GM12878 (cell line): ENCODE measurements around the gene ANKMY2. TPM values are rescaled to one million over a fixed set of nuclear protein-coding genes. Genes with fewer than 3 reads are reported as not detected.

ENCODE experiments used
- ATAC-seq: fragments of 200-7000 bp; cut with Tn5 transposase; 3 replicates; pipeline ENCODE4 v1.9.1; 2020; ENCODE audit warnings: mild to moderate bottlenecking, moderate library complexity
- BruUV-seq: library from RNA; stranded (reverse); fragments of 400-500 nt; replicated peaks from 2 replicates; lab custom pipeline; 2021; lab: Mats Ljungman, UMichigan
- CTCF ChIA-PET: fragments of 300-600 bp; sonication (Branson Sonifier 250); formaldehyde crosslinking; extraction: SDS; loops from one replicate; lab custom pipeline; 2021; ENCODE audit warnings: inconsistent platforms; lab: Yijun Ruan, JAX
- POLR2A ChIA-PET: fragments of 350-600 bp; formaldehyde crosslinking; extraction: SDS; loops from one replicate; lab custom pipeline; 2021; ENCODE audit warnings: inconsistent platforms; lab: Charles Lee
- RAD21 ChIA-PET: fragments of 300-600 bp; sonication (Branson Sonifier 250); formaldehyde crosslinking; loops from one replicate; lab custom pipeline; 2023; ENCODE audit warnings: antibody characterized with exemption; ENCODE audit not compliant: unreplicated experiment; lab: Charles Lee
- SMC1A ChIA-PET: fragments of 300-600 bp; sonication (Branson Sonifier 250); formaldehyde crosslinking; loops from one replicate; lab custom pipeline; 2023; ENCODE audit not compliant: unreplicated experiment, uncharacterized antibody; lab: Charles Lee
- DNase-seq: peaks from one replicate; pipeline ENCODE4 v3.0.0-alpha.2; 2011; ENCODE audit warnings: low read depth, low spot score
- FAIRE-seq: peaks from 3 replicates; lab custom pipeline; 2011; peaks lifted over from hg19 to GRCh38; lab: Jason Lieb, UNC
- H2AFZ ChIP-seq: 2 replicates; pipeline ENCODE4 v1.6.0; 2011; ENCODE audit warnings: low read depth, low read length, control low read depth; ENCODE audit not compliant: control insufficient read depth
- H3K27ac ChIP-seq: 2 replicates; pipeline ENCODE4 v1.5.1; 2011; ENCODE audit warnings: control low read depth; ENCODE audit not compliant: control insufficient read depth, insufficient read depth
- H3K27me3 ChIP-seq, 2 experiments: replicated peaks in 1 of 2; 2 replicates each; pipeline versions ENCODE4 v1.6.0 to v1.6.1; 2011; ENCODE audit warnings: low read length in 1 of 2; ENCODE audit not compliant: control insufficient read depth in 2 of 2, insufficient read depth in 2 of 2
- H3K36me3 ChIP-seq, 2 experiments: 2 replicates each; pipeline ENCODE4 v1.5.1; 2011; ENCODE audit warnings: low read length in 1 of 2; ENCODE audit not compliant: control insufficient read depth in 2 of 2, insufficient read depth in 2 of 2
- H3K4me1 ChIP-seq: 2 replicates; pipeline ENCODE4 v1.6.1; 2011; ENCODE audit warnings: mild to moderate bottlenecking, low read length, moderate library complexity, mixed read lengths; ENCODE audit not compliant: control insufficient read depth, insufficient read depth
- H3K4me2 ChIP-seq: 2 replicates; pipeline ENCODE4 v1.6.0; 2011; ENCODE audit warnings: control low read depth; ENCODE audit not compliant: control insufficient read depth, insufficient read depth
- H3K4me3 ChIP-seq: fragments of 200-600 bp; sonication (generic); 2 replicates; pipeline ENCODE4 v1.5.1; 2016
- H3K79me2 ChIP-seq: 2 replicates; pipeline ENCODE4 v1.6.0; 2011; ENCODE audit warnings: low read length; ENCODE audit not compliant: control insufficient read depth, insufficient read depth
- H3K9ac ChIP-seq: 2 replicates; pipeline ENCODE4 v1.8.0; 2011; ENCODE audit warnings: low read length, control low read depth, mixed read lengths; ENCODE audit not compliant: control insufficient read depth, insufficient read depth
- H3K9me3 ChIP-seq: replicated peaks from 3 replicates; pipeline ENCODE4 v1.5.1; 2011; ENCODE audit warnings: mild to moderate bottlenecking, low read length; ENCODE audit not compliant: control insufficient read depth, insufficient read depth
- H4K20me1 ChIP-seq: 2 replicates; pipeline ENCODE4 v1.6.0; 2011; ENCODE audit not compliant: control insufficient read depth, insufficient read depth
- BCL3 ChIP-seq: IDR thresholded peaks from 2 replicates; pipeline ENCODE4 v1.6.1; 2011; ENCODE audit warnings: borderline replicate concordance, low read depth, mild to moderate bottlenecking, moderate library complexity, low read length; ENCODE audit not compliant: insufficient read depth, poor library complexity, severe bottlenecking
- BCLAF1 ChIP-seq: fragments of 450-650 bp; IDR thresholded peaks from 2 replicates; pipeline ENCODE4 v1.6.1; 2017; ENCODE audit warnings: antibody characterized with exemption, mild to moderate bottlenecking, moderate library complexity
- CBX3 ChIP-seq: fragments of 200-600 bp; sonication (generic); IDR thresholded peaks from 2 replicates; pipeline ENCODE4 v1.6.1; 2016; ENCODE audit warnings: low read depth, borderline replicate concordance
- CEBPB ChIP-seq, 2 experiments: fragments of 150-350 bp in 1 of 2; IDR thresholded peaks; 2 replicates each; pipeline ENCODE4 v1.6.1; 2012 to 2014; ENCODE audit warnings: low read depth in 2 of 2, low read length in 2 of 2, borderline replicate concordance in 1 of 2, inconsistent platforms in 1 of 2
- NBN ChIP-seq: fragments of 450-650 bp; IDR thresholded peaks from 2 replicates; pipeline ENCODE4 v1.6.1; 2016
- NFIC ChIP-seq: IDR thresholded peaks from 2 replicates; pipeline ENCODE4 v1.6.1; 2012; ENCODE audit warnings: low read depth, mild to moderate bottlenecking, inconsistent platforms, low read length, moderate library complexity
- PKNOX1 ChIP-seq: fragments of 450-650 bp; IDR thresholded peaks from 2 replicates; pipeline ENCODE4 v1.6.1; 2016; ENCODE audit warnings: mild to moderate bottlenecking
- PML ChIP-seq: IDR thresholded peaks from 2 replicates; pipeline ENCODE4 v1.6.1; 2012; ENCODE audit warnings: low read length, inconsistent platforms
- RAD51 ChIP-seq: fragments of 450-650 bp; IDR thresholded peaks from 2 replicates; pipeline ENCODE4 v1.6.1; 2016; ENCODE audit warnings: moderate library complexity, mild to moderate bottlenecking, inconsistent platforms
- SMARCA5 ChIP-seq: fragments of 450-650 bp; IDR thresholded peaks from 2 replicates; pipeline ENCODE4 v1.6.1; 2017; ENCODE audit warnings: mild to moderate bottlenecking
- STAT1 ChIP-seq: fragments of 450-650 bp; conservative IDR thresholded peaks from 2 replicates; pipeline ENCODE4 v1.6.1; 2014; ENCODE audit warnings: antibody characterized with exemption, mild to moderate bottlenecking
- TAF1 ChIP-seq: IDR thresholded peaks from 2 replicates; pipeline ENCODE4 v1.6.1; 2011; ENCODE audit warnings: mild to moderate bottlenecking, low read depth, low read length, borderline replicate concordance
- ZNF274 ChIP-seq: IDR thresholded peaks from one replicate; pipeline ENCODE4 v1.8.0; 2011; ENCODE audit not compliant: insufficient read length, insufficient read depth
- WGBS: methylation state at CpG from one replicate; pipeline ENCODE4 v1.1.6; 2016; ENCODE audit warnings: low lambda C conversion rate; ENCODE audit not compliant: insufficient replicate concordance, insufficient coverage; ENCODE audit errors: missing lambda C conversion rate; 5-methylcytosine and 5-hydroxymethylcytosine counted together
- in situ Hi-C: fragments of 300-500 bp; cut with MboI; formaldehyde crosslinking; loops from 9 replicates; pipeline ENCODE4 v1.14.3; 2018; ENCODE audit warnings: mixed read lengths
- intact Hi-C: fragments of 100-400 bp; cut with micrococcal nuclease; formaldehyde crosslinking; loops from one replicate; pipeline ENCODE4 v1.14.2; 2022; ENCODE audit not compliant: unreplicated experiment
- polyA plus RNA-seq, 11 experiments: library from polyadenylated mRNA; depleted of rRNA in 4 of 11; unstranded in 6 of 11; stranded (reverse) in 5 of 11; fragments of >200 nt; fragmentation: Nextera tagmentation in 4 of 11; fragmentation: Illumina TruSeq in 1 of 11; extraction: Ambion mirVana in 4 of 11; extraction: Trizol in 1 of 11; gene quantifications; 1 replicate in 1 of 11; 2 replicates in 10 of 11; pipeline versions ENCODE4 v1.2.1 to v1.2.3, GENCODE V29; 2011 to 2016; ENCODE audit warnings: inconsistent platforms in 2 of 11, missing spikeins in 2 of 11, low read depth in 1 of 11
- total RNA-seq, 4 experiments: library from RNA; depleted of rRNA in 3 of 4; stranded (reverse); fragments of >200 nt in 3 of 4; fragmentation: Illumina TruSeq in 1 of 4; extraction: Trizol in 1 of 4; gene quantifications; 2 replicates each; pipeline versions ENCODE4 v1.2.1 to v1.2.3, GENCODE V29; 2013 to 2021

ANKMY2 gene
- total and polyA plus RNA-seq, 10 of the 15 experiments (the other 5 are each of a cell fraction or from before 2014, with no cell fraction given): 0.10 to 0.48 (median 0.29) TPM

- no peak for TF ChIP-seq STAT1
- no peak for TF ChIP-seq PKNOX1
- TF ChIP-seq NBN: no peak
Observed at GRCh38 chr7:16648551-16648950, 3.0 kb upstream of the ANKMY2 start (continued).

- Histone ChIP-seq H3K9ac (no peak overlapping the region), H3K36me3 (no peaks in the 10 kb centered on the region), H3K27ac (no peak overlapping the region), H4K20me1 (no peaks in the 10 kb centered on the region), H3K9me3 (no peaks in the 10 kb centered on the region), H3K79me2 (no peaks in the 10 kb centered on the region), H2AFZ (no peak overlapping the region), H3K27me3 (peaks cover 5 to 14% of the 10 kb centered on the region in 2 experiments; a peak in 3 of 4 replicates), H3K4me2 (no peak overlapping the region), H3K4me3 (no peak overlapping the region), H3K4me1 (no peaks in the 10 kb centered on the region)
- intact Hi-C loops (no loop called here), in situ Hi-C loops (no loop called here)
- ATAC-seq (no peak), FAIRE-seq (no peak), DNase-seq (no peak)
- 43% methylated on average over 2 of the region's 2 CpGs for WGBS
- CTCF ChIA-PET: no interaction called here
- RAD21 ChIA-PET: no interaction called here
- no peak for TF ChIP-seq SMARCA5
- TF ChIP-seq BCLAF1: no peak
- no peak for TF ChIP-seq PML
- TF ChIP-seq TAF1: no peak
- no peak for TF ChIP-seq CEBPB (IDR thresholded peaks at IDR 0.05; ENCODE audit: borderline replicate concordance in 1 of 2, low read depth in 2 of 2, low read length in 2 of 2)
- TF ChIP-seq NBN: no peak
- TF ChIP-seq CBX3: no peak
- no peak for TF ChIP-seq BCL3
- TF ChIP-seq NFIC: no peak
- TF ChIP-seq RAD51: no peak
- no peak for TF ChIP-seq ZNF274
- POLR2A ChIA-PET: no interaction called here
- SMC1A ChIA-PET: interaction anchor here (1.1 kb wide), 1 partner anchor 154 kb away, joined by 3 read pairs; no protein-coding TSS in a partner anchor
- no TSS peak for BruUV-seq
Observed at GRCh38 chr7:16647435-16647960, 1.9 kb upstream of the ANKMY2 start.
